ENCODE measurements around the gene RRP9. TPM values are rescaled to one million over a fixed set of nuclear protein-coding genes. Genes with fewer than 3 reads are reported as not detected.

The RRP9 gene
- total and polyA plus RNA-seq, 2 donors from 2014 or later = 17.8 to 18.6 TPM

DNA sequence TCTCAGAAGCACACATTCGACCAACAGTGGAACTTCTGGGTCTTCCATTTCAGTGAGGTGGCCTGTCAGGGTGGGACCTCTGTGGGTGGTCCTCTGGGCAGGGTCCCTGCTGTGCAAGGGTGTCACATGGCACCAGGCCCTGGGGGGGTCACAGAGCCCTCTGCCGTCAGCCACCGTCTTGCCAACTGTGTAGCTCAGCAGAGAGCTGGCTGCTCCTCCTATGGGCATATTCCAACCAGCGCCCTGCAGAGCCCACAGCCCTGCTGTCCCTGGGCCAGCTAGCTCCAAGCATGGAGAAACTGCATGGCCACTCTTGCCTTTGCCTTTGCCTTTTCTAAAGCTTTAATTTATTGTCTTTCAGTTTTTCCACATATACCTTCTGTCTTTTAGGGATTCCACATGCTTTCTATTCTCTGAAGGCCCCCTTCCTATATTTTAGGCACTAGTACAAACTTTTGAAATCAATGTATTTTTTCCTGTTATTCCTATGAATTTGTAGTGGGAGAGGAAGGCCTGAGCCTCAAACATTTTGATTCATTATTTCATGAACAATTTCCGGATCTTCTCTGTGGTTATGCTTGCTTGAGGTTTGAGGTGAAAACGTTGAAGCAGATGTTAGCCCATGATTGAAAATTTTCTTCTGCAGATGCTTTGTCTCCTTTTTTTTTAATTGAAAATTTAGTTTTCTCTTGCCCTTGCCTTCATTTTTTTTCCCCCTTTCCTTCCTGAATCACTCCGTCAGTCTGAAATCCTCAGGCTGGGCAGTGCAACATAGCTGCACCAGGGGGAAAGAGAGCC, 50.3 kb downstream of the RRP9 start:
- Histone ChIP-seq H3K4me1 (ENCODE audit: control insufficient read depth in 2 of 3, insufficient read depth in 2 of 3, low read depth in 1 of 3, low read length in 3 of 3) (no peaks in the 10 kb centered on the region), H3K4me3 (ENCODE audit: low read length in 3 of 3) (no peak overlapping the region), H3K36me3 (ENCODE audit: control insufficient read depth in 2 of 3, insufficient read depth in 3 of 3, low read length in 3 of 3) (no peaks in the 10 kb centered on the region), H3K9me3 (ENCODE audit: control insufficient read depth in 2 of 3, insufficient read depth in 1 of 3, low read length in 3 of 3) (no peaks in the 10 kb centered on the region), H3K9ac (ENCODE audit: low read length in 3 of 3) (no peak overlapping the region), H3K27me3 (ENCODE audit: control insufficient read depth, insufficient read depth, low read length) (no peaks in the 10 kb centered on the region), H3K27ac (ENCODE audit: low read depth in 2 of 2, low read length in 2 of 2) (no peak overlapping the region)
- TF ChIP-seq, protein P1, sequence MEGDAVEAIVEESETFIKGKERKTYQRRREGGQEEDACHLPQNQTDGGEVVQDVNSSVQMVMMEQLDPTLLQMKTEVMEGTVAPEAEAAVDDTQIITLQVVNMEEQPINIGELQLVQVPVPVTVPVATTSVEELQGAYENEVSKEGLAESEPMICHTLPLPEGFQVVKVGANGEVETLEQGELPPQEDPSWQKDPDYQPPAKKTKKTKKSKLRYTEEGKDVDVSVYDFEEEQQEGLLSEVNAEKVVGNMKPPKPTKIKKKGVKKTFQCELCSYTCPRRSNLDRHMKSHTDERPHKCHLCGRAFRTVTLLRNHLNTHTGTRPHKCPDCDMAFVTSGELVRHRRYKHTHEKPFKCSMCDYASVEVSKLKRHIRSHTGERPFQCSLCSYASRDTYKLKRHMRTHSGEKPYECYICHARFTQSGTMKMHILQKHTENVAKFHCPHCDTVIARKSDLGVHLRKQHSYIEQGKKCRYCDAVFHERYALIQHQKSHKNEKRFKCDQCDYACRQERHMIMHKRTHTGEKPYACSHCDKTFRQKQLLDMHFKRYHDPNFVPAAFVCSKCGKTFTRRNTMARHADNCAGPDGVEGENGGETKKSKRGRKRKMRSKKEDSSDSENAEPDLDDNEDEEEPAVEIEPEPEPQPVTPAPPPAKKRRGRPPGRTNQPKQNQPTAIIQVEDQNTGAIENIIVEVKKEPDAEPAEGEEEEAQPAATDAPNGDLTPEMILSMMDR (IDR thresholded peaks at IDR 0.05; ENCODE audit: borderline replicate concordance, extremely low read depth, insufficient read depth) = no peak
- intact Hi-C loops (cut with DNase I) = no loop called here
- FAIRE-seq (no peak), DNase-seq (peak in 1 of 5 donors; percentile 37)

- DNase-seq (no peak), FAIRE-seq (no peak)
- H3K9ac ChIP-seq (ENCODE audit: low read length in 3 of 3) = no peak overlapping the region
- no peak overlapping the region for H3K27ac ChIP-seq (ENCODE audit: low read depth in 2 of 2, low read length in 2 of 2)
- TF ChIP-seq, protein P1 (IDR thresholded peaks at IDR 0.05; ENCODE audit: borderline replicate concordance, extremely low read depth, insufficient read depth) = no peak
- no peaks in the 10 kb centered on the region for H3K9me3 ChIP-seq (ENCODE audit: control insufficient read depth in 2 of 3, insufficient read depth in 1 of 3, low read length in 3 of 3)
- intact Hi-C loops (cut with DNase I) = no loop called here
- no peaks in the 10 kb centered on the region for H3K36me3 ChIP-seq (ENCODE audit: control insufficient read depth in 2 of 3, insufficient read depth in 3 of 3, low read length in 3 of 3)
- no peaks in the 10 kb centered on the region for H3K4me1 ChIP-seq (ENCODE audit: control insufficient read depth in 2 of 3, insufficient read depth in 2 of 3, low read depth in 1 of 3, low read length in 3 of 3)
- H3K27me3 ChIP-seq (ENCODE audit: control insufficient read depth, insufficient read depth, low read length) = no peaks in the 10 kb centered on the region
- no peak overlapping the region for H3K4me3 ChIP-seq (ENCODE audit: low read length in 3 of 3)
Measured at GRCh38 chr3:51888463-51889105, 53.1 kb downstream of the RRP9 start.

GRCh38 chr3:51887620-51888019, 54.1 kb downstream of the RRP9 start:
- DNase-seq (no peak), FAIRE-seq (no peak)
- H3K9ac ChIP-seq (ENCODE audit: low read length in 3 of 3) = no peak overlapping the region
- no peaks in the 10 kb centered on the region for H3K36me3 ChIP-seq (ENCODE audit: control insufficient read depth in 2 of 3, insufficient read depth in 3 of 3, low read length in 3 of 3)
- H3K27me3 ChIP-seq (ENCODE audit: control insufficient read depth, insufficient read depth, low read length) = no peaks in the 10 kb centered on the region
- intact Hi-C loops (cut with DNase I) = no loop called here
- TF ChIP-seq, protein P1 (IDR thresholded peaks at IDR 0.05; ENCODE audit: borderline replicate concordance, extremely low read depth, insufficient read depth) = no peak
- no peak overlapping the region for H3K4me3 ChIP-seq (ENCODE audit: low read length in 3 of 3)
- H3K4me1 ChIP-seq (ENCODE audit: control insufficient read depth in 2 of 3, insufficient read depth in 2 of 3, low read depth in 1 of 3, low read length in 3 of 3) = no peaks in the 10 kb centered on the region
- no peak overlapping the region for H3K27ac ChIP-seq (ENCODE audit: low read depth in 2 of 2, low read length in 2 of 2)
- H3K9me3 ChIP-seq (ENCODE audit: control insufficient read depth in 2 of 3, insufficient read depth in 1 of 3, low read length in 3 of 3) = no peaks in the 10 kb centered on the region

All from kidney (tissue), 14 donors.